ENCODE measurements around the gene SECISBP2. TPM values are rescaled to one million over a fixed set of nuclear protein-coding genes. Genes with fewer than 3 reads are reported as not detected.

The SECISBP2 gene
- total and polyA plus RNA-seq, 4 donors: 14.2 to 37.7 (median 24.3) TPM

DNA sequence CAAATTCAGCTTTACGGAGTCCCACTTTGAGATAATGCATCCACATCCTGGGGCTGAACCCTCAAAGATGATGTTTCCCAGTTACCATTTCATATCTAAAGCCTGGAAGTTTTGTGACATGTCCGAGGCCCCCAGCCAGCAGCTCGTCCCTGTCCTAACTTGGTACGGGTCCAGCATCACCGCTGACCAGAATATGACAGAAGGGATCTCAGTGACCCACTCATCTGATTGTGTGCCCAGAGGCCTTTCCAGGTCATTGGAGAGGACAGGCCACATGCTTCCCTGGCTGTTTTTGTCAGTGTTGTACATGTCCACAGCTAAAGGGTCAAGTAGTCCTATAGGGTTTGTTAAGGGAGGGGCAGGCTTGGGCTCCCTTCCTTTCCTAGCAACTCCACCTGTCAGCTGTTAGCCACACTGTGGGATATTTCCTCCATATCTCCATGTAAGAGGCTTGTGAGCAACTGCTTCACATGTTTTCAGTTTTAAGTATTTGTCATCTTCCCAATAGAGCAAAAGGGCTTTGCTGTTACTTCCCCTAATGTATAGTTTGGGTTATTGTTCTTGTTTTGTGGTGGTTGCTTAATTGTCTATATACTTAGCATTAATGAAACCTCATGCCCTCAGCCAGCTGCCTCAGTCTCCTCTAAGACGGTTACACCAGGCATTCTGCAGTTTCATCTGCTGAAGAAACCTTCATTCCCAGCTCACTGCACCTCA is 33.4 kb downstream of the SECISBP2 start:
- no peak overlapping the region for H3K9ac ChIP-seq (ENCODE audit: low read depth in 1 of 2, low read length in 2 of 2)
- no peaks in the 10 kb centered on the region for H3K9me3 ChIP-seq (ENCODE audit: control insufficient read depth in 4 of 4, low read length in 3 of 4)
- TF ChIP-seq RAD21 (IDR thresholded peaks at IDR 0.05): no peak
- TF ChIP-seq NR2F2 (IDR thresholded peaks at IDR 0.05): no peak
- TF ChIP-seq, protein P1, sequence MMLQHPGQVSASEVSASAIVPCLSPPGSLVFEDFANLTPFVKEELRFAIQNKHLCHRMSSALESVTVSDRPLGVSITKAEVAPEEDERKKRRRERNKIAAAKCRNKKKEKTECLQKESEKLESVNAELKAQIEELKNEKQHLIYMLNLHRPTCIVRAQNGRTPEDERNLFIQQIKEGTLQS (IDR thresholded peaks at IDR 0.05): peak; percentile 5
- TF ChIP-seq HNF4G (IDR thresholded peaks at IDR 0.05): no peak
- peaks cover 2 to 47% (median 32%) of the 10 kb centered on the region in 4 donors for H3K36me3 ChIP-seq (ENCODE audit: control insufficient read depth in 4 of 4, insufficient read depth in 3 of 4, low read depth in 1 of 4, low read length in 3 of 4)
- peak overlapping the region; percentile 34 to 74 for H3K27ac ChIP-seq (ENCODE audit: low read depth in 1 of 2, low read length in 2 of 2)
- no peaks in the 10 kb centered on the region for H3K27me3 ChIP-seq (ENCODE audit: control insufficient read depth in 4 of 4, insufficient read depth in 4 of 4, low read length in 3 of 4)
- H3K4me1 ChIP-seq (ENCODE audit: control insufficient read depth in 4 of 4, insufficient read depth in 4 of 4, low read length in 3 of 4): peaks cover 15 to 31% (median 25%) of the 10 kb centered on the region in 4 donors
- no peak overlapping the region for H3K4me3 ChIP-seq (ENCODE audit: low read depth in 1 of 3, low read length in 3 of 3)
- no peak for DNase-seq (ENCODE audit: low spot score)
- WGBS: 46% methylated on average over 6 of the region's 6 CpGs

GRCh38 chr9:89352451-89352850 is 34.2 kb downstream of the SECISBP2 start:
- WGBS: 29% methylated on average over 3 of the region's 3 CpGs
- Histone ChIP-seq H3K36me3 (ENCODE audit: control insufficient read depth in 4 of 4, insufficient read depth in 3 of 4, low read depth in 1 of 4, low read length in 3 of 4) (peaks cover 2 to 44% (median 29%) of the 10 kb centered on the region in 4 donors), H3K4me1 (ENCODE audit: control insufficient read depth in 4 of 4, insufficient read depth in 4 of 4, low read length in 3 of 4) (peaks cover 17 to 38% (median 32%) of the 10 kb centered on the region in 4 donors), H3K27ac (ENCODE audit: low read depth in 1 of 2, low read length in 2 of 2) (peak overlapping the region; percentile 34 to 74), H3K27me3 (ENCODE audit: control insufficient read depth in 4 of 4, insufficient read depth in 4 of 4, low read length in 3 of 4) (no peaks in the 10 kb centered on the region), H3K4me3 (ENCODE audit: low read depth in 1 of 3, low read length in 3 of 3) (no peak overlapping the region), H3K9me3 (ENCODE audit: control insufficient read depth in 4 of 4, low read length in 3 of 4) (no peaks in the 10 kb centered on the region), H3K9ac (ENCODE audit: low read depth in 1 of 2, low read length in 2 of 2) (no peak overlapping the region)
- DNase-seq (ENCODE audit: low spot score): no peak
- no peak for TF ChIP-seq RXRA (IDR thresholded peaks at IDR 0.05)
- TF ChIP-seq YY1 (IDR thresholded peaks at IDR 0.05): no peak
- no peak for TF ChIP-seq REST (IDR thresholded peaks at IDR 0.05)
- TF ChIP-seq NR2F2 (IDR thresholded peaks at IDR 0.05): no peak
- no peak for TF ChIP-seq FOXA1 (IDR thresholded peaks at IDR 0.05)
- TF ChIP-seq FOXA2 (IDR thresholded peaks at IDR 0.05): no peak
- no peak for TF ChIP-seq ZBTB33 (IDR thresholded peaks at IDR 0.05)
- TF ChIP-seq, protein P1 (IDR thresholded peaks at IDR 0.05): no peak
- TF ChIP-seq JUND (IDR thresholded peaks at IDR 0.05): no peak
- TF ChIP-seq MAX (IDR thresholded peaks at IDR 0.05): no peak
- TF ChIP-seq TAF1 (conservative IDR thresholded peaks at IDR 0.05): no peak
- TF ChIP-seq, protein P2, sequence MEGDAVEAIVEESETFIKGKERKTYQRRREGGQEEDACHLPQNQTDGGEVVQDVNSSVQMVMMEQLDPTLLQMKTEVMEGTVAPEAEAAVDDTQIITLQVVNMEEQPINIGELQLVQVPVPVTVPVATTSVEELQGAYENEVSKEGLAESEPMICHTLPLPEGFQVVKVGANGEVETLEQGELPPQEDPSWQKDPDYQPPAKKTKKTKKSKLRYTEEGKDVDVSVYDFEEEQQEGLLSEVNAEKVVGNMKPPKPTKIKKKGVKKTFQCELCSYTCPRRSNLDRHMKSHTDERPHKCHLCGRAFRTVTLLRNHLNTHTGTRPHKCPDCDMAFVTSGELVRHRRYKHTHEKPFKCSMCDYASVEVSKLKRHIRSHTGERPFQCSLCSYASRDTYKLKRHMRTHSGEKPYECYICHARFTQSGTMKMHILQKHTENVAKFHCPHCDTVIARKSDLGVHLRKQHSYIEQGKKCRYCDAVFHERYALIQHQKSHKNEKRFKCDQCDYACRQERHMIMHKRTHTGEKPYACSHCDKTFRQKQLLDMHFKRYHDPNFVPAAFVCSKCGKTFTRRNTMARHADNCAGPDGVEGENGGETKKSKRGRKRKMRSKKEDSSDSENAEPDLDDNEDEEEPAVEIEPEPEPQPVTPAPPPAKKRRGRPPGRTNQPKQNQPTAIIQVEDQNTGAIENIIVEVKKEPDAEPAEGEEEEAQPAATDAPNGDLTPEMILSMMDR (IDR thresholded peaks at IDR 0.05; ENCODE audit: low read depth, low read length, missing input control): no peak
- no peak for TF ChIP-seq EGR1 (IDR thresholded peaks at IDR 0.05; ENCODE audit: low read depth in 2 of 2)
- no peak for TF ChIP-seq HNF4A (conservative IDR thresholded peaks at IDR 0.05)
- no peak for TF ChIP-seq RAD21 (IDR thresholded peaks at IDR 0.05)
- no peak for TF ChIP-seq SP1 (IDR thresholded peaks at IDR 0.05)
- TF ChIP-seq GABPA (IDR thresholded peaks at IDR 0.05 in 1 of 2, conservative IDR thresholded peaks at IDR 0.05 in 1 of 2): no peak
- TF ChIP-seq HNF4G (IDR thresholded peaks at IDR 0.05): no peak

All from liver (tissue), 9 donors.